ENCODE data around the gene SECISBP2L.

SECISBP2L gene, protein sequence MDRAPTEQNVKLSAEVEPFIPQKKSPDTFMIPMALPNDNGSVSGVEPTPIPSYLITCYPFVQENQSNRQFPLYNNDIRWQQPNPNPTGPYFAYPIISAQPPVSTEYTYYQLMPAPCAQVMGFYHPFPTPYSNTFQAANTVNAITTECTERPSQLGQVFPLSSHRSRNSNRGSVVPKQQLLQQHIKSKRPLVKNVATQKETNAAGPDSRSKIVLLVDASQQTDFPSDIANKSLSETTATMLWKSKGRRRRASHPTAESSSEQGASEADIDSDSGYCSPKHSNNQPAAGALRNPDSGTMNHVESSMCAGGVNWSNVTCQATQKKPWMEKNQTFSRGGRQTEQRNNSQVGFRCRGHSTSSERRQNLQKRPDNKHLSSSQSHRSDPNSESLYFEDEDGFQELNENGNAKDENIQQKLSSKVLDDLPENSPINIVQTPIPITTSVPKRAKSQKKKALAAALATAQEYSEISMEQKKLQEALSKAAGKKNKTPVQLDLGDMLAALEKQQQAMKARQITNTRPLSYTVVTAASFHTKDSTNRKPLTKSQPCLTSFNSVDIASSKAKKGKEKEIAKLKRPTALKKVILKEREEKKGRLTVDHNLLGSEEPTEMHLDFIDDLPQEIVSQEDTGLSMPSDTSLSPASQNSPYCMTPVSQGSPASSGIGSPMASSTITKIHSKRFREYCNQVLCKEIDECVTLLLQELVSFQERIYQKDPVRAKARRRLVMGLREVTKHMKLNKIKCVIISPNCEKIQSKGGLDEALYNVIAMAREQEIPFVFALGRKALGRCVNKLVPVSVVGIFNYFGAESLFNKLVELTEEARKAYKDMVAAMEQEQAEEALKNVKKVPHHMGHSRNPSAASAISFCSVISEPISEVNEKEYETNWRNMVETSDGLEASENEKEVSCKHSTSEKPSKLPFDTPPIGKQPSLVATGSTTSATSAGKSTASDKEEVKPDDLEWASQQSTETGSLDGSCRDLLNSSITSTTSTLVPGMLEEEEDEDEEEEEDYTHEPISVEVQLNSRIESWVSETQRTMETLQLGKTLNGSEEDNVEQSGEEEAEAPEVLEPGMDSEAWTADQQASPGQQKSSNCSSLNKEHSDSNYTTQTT

DNA sequence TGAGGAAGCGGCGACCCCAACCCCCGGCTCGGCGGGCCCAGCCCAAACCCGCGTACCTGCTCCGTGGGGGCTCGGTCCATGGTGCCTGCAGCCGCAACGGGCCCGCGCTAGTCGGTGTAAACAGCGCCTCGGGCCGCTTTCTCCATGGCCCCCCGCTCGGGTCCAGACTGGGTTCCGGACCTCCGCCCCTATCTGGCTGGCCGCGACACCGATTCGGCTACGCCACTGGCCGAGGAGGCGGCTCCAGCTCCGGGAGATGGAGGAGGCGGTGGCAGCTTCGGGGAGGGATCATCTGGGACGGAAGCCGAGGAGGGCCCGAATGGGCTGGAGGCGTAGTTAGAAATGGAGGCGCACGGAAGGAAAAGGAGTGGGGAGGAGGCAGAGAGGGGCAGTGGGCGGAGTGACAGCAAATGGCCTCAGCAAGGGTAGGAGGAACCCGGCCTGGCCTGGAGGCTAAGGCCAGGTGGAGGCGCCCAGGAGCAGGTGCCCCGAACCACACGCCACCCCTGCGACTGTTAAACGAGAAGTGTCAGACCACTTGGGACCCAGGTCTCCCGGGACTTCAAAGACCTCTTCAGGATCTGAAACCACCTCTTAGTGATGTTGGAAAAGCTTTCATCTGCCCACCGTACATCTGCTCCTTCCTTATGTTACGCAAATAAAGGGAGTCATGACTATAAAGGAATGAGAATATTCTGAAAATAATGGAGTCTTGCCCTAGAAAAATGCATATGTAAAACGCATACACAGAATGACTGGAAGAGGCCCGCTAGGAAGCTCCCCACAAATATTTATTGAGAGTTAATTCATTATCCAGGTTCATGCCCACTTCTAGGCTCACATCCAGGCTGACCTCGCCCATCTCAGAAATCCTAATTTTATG lies at the start of gene SECISBP2L:
Gene SECISBP2L, minus strand, starts transcription at position 227 of the 883 bp plus-strand sequence. Its CDS starts 147 bp downstream, at position 80.
- TF ChIP-seq NFRKB (IDR thresholded peaks at IDR 0.05) (peak; percentile 23; the same call in 1 of the 2 replicates), ZNF384 (IDR thresholded peaks at IDR 0.05) (no peak), BHLHE40 (IDR thresholded peaks at IDR 0.05; ENCODE audit: borderline replicate concordance) (no peak), SUZ12 (IDR thresholded peaks at IDR 0.05) (no peak), L3MBTL2 (conservative IDR thresholded peaks at IDR 0.05) (no peak), ELF4 (IDR thresholded peaks at IDR 0.05) (no peak), FOXK2 (IDR thresholded peaks at IDR 0.05) (no peak), CTBP1 (IDR thresholded peaks at IDR 0.05; ENCODE audit: borderline replicate concordance) (0 out of 2 replicates have a peak, but pooled peaks have one; percentile 35), LEF1 (IDR thresholded peaks at IDR 0.05; ENCODE audit: borderline replicate concordance) (no peak)
- TF ChIP-seq, protein P1, sequence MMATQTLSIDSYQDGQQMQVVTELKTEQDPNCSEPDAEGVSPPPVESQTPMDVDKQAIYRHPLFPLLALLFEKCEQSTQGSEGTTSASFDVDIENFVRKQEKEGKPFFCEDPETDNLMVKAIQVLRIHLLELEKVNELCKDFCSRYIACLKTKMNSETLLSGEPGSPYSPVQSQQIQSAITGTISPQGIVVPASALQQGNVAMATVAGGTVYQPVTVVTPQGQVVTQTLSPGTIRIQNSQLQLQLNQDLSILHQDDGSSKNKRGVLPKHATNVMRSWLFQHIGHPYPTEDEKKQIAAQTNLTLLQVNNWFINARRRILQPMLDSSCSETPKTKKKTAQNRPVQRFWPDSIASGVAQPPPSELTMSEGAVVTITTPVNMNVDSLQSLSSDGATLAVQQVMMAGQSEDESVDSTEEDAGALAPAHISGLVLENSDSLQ (IDR thresholded peaks at IDR 0.05), result peak; percentile 80
- peak; percentile 78 for DNase-seq (ENCODE audit: extremely low spot score)
- POLR2A ChIA-PET, result interaction anchor here (1.2 to 1.8 kb wide), 2 partner anchors 9 to 71 kb away, joined by 4 to 5 read pairs; no protein-coding TSS in a partner anchor
- CTCF ChIA-PET, result interaction anchor here (0.6 to 0.9 kb wide), 2 partner anchors 17 to 33 kb away, joined by 3 read pairs; no protein-coding TSS in a partner anchor

DNA sequence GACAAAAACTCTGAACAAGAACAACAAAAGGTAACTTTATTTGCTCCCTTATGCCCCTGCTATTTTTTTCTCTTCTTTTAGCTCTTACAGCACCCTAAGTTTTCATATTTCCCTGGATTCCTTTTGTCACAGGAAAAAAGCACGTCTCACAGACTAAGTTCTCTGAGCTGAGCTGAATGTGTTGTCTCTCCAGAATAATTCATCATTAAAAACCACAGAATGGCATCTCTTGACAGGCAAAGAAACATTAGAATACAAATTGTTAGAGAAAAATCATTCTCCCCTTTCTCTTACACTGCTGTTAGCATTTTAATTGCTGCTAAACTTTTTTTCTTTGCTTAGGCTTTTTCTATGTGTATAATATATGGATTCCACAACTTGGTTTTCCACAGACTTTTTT lies 48.7 kb upstream of the SECISBP2L start:
- ChIA-PET POLR2A (no interaction called here), CTCF (no interaction called here)
- DNase-seq (ENCODE audit: extremely low spot score), result no peak
- no peak for TF ChIP-seq L3MBTL2 (conservative IDR thresholded peaks at IDR 0.05)
- no peak for TF ChIP-seq ELF4 (IDR thresholded peaks at IDR 0.05)
- no peak for TF ChIP-seq CTBP1 (IDR thresholded peaks at IDR 0.05; ENCODE audit: borderline replicate concordance)
- no peak for TF ChIP-seq SUZ12 (IDR thresholded peaks at IDR 0.05)
- no peak for TF ChIP-seq LEF1 (IDR thresholded peaks at IDR 0.05; ENCODE audit: borderline replicate concordance)
- TF ChIP-seq, protein P1 (IDR thresholded peaks at IDR 0.05), result no peak
- TF ChIP-seq HDGF (IDR thresholded peaks at IDR 0.05; ENCODE audit: borderline replicate concordance), result no peak
- no peak for TF ChIP-seq ZNF384 (IDR thresholded peaks at IDR 0.05)
- TF ChIP-seq BHLHE40 (IDR thresholded peaks at IDR 0.05; ENCODE audit: borderline replicate concordance), result no peak
- no peak for TF ChIP-seq FOXM1 (IDR thresholded peaks at IDR 0.05; ENCODE audit: borderline replicate concordance)
- TF ChIP-seq FOXA1 (IDR thresholded peaks at IDR 0.05), result no peak

DNA sequence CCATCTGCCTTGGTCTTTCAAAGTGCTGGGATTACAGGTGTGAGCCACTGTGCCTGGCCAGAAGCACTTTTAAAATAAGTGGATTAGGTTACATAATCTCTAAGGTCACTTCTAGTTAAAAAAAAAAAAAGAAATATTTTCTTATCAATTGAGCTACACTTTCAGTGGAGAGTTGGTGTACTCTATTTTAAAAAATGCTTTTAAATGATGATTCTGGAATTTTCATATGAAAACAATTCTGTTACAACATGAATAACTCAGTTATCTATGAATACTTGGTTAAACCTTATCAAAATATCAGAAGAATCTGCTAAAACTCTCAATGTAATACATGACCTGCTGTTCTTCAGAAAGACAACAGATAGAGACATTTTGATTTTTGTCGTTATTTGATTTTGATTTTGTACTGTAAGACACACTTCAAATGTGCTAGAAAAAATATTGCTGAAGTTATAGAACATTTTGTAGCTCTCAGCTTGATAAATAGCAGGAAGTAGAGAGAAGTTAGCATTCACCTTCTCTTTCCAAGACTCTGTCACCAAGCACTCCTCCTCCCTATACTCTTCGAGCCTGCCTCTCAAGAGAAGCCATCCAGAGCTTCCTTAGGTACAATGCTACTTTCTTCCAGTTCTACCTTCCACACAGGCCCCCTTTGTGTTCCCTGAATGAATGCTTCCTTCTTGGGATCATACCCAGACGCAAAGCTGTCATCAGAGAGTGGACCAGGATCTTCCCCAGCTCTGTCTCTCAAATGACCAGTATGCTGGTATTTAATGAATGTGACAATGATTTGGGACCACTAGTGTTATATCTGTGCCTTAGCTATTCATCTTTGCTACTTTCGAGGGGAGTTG lies 47.2 kb upstream of the SECISBP2L start:
- CTCF ChIA-PET, result no interaction called here
- TF ChIP-seq L3MBTL2 (conservative IDR thresholded peaks at IDR 0.05) (no peak), NFRKB (IDR thresholded peaks at IDR 0.05) (no peak), FOXM1 (IDR thresholded peaks at IDR 0.05; ENCODE audit: borderline replicate concordance) (no peak), SP1 (IDR thresholded peaks at IDR 0.05) (no peak), ELF4 (IDR thresholded peaks at IDR 0.05) (no peak), ZNF384 (IDR thresholded peaks at IDR 0.05) (no peak)
- DNase-seq (ENCODE audit: extremely low spot score), result no peak
- POLR2A ChIA-PET, result no interaction called here

DNA sequence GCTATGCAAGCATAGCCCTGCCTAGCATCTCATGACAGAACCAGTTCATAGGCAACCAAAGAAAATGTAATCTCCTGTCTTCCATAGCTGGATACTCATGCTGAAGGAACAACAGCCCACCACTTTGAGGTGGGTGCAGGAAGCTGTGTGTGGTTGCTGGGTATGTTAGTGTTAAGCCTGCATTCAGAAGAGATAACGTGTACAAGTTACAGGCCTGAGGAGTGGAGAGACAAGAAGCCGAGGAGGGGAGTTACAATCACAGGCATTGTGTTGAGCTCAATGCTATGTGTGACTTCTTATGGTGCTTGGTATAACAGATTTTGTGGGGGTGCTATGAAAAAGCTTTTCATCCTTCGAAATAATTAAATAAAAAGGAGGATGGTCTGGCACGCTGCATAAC lies 42.8 kb upstream of the SECISBP2L start:
- CTCF ChIA-PET, result no interaction called here
- no peak for TF ChIP-seq SUZ12 (IDR thresholded peaks at IDR 0.05)
- TF ChIP-seq ZNF384 (IDR thresholded peaks at IDR 0.05), result no peak
- no peak for TF ChIP-seq FOXK2 (IDR thresholded peaks at IDR 0.05)
- TF ChIP-seq HDGF (IDR thresholded peaks at IDR 0.05; ENCODE audit: borderline replicate concordance), result no peak
- TF ChIP-seq NFRKB (IDR thresholded peaks at IDR 0.05), result no peak
- TF ChIP-seq LEF1 (IDR thresholded peaks at IDR 0.05; ENCODE audit: borderline replicate concordance), result no peak
- no peak for TF ChIP-seq TARDBP (IDR thresholded peaks at IDR 0.05)
- TF ChIP-seq ARNT (IDR thresholded peaks at IDR 0.05), result no peak
- TF ChIP-seq BHLHE40 (IDR thresholded peaks at IDR 0.05; ENCODE audit: borderline replicate concordance), result no peak
- TF ChIP-seq L3MBTL2 (conservative IDR thresholded peaks at IDR 0.05), result no peak
- TF ChIP-seq CTBP1 (IDR thresholded peaks at IDR 0.05; ENCODE audit: borderline replicate concordance), result no peak
- no peak for TF ChIP-seq FOXM1 (IDR thresholded peaks at IDR 0.05; ENCODE audit: borderline replicate concordance)

More for the DNA sequence above, 42.8 kb upstream of the SECISBP2L start:
- POLR2A ChIA-PET, result no interaction called here
- DNase-seq (ENCODE audit: extremely low spot score), result no peak

Data from HEK293T (cell line).